HG03064 (cell line): ENCODE data around the gene POLR3B.
A peak's percentile ranks its signal among the peaks of the same experiment; 100 is the strongest.
"Not testable (repeated sequence)": the region's sequence is repeated elsewhere in the genome, so short reads cannot be mapped to it uniquely, and the experiment has no call there.

Experiments used
- ATAC-seq: cut with Tn5 transposase; IDR thresholded peaks from one replicate; pipeline ENCODE4 v1.9.1; 2021; ENCODE audit warnings: low read depth; ENCODE audit not compliant: unreplicated experiment

The POLR3B gene

GRCh38 chr12:106341086-106341877 lies 16.3 kb upstream of the POLR3B start:
- ATAC-seq, result no peak

DNA sequence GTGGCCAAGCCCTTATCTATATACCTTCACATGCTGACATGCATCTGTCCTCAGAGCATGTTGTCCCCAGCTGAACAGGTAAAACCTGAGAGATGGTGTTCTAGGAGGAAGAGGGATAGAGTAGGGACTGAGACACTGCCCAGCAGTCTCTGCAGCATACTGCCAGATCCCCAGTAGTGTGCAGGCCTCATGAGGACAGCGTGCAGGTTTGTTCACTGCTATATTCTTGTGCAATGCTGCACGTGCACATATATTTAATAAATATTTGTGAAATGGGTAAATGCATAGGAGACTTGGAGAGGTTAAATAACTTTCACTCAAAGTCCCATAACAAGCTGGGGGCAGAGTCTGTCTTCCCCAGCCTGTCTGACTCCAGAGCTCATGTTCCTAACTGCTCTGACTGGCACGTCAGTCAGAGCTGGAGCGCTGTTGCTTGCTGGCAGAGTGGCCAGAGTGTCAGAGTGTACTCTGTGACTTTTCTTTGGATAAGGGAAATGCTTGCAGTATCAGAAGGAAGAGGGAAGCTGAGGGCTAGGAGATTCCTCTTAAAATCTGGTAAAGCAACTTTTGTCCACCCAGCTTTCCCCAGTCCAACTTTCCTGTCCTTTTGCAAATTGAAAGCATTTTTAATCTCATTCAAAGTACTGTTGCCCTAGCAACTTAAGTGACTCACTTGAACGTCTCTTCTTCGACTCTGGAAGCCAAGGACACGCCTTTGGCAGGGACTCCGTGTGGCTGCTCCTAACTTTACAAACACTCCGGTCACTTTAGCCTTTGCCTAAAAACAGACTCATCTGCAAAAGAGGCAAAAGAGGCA lies 14.9 kb upstream of the POLR3B start:
- ATAC-seq, result no peak

GRCh38 chr12:106343214-106343528 lies 14.4 kb upstream of the POLR3B start:
- ATAC-seq, result no peak

- no peak for ATAC-seq
Observed at GRCh38 chr12:106344131-106344530, 13.4 kb upstream of the POLR3B start.

DNA sequence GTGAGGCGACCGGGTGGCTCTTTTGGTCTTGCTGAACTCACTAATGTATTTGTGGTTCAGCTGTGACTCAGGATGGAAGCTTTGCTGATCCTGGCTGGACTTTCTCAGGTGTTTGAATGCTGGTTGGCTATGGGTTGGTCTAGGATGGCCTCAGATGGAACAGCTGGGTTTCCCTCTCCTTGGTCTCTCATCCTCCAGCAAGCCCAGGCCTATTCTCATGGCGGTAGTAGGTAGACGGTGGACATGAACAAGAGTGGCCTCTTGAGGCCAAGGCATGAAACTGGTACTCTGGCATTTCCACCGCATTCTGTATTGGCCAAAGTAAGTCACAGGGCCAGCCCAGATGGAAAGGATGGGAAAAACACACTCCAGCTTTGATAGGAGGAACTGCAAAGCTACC lies 11.8 kb upstream of the POLR3B start:
- no peak for ATAC-seq

GRCh38 chr12:106348411-106348810 lies 9.1 kb upstream of the POLR3B start:
- ATAC-seq, result no peak

DNA sequence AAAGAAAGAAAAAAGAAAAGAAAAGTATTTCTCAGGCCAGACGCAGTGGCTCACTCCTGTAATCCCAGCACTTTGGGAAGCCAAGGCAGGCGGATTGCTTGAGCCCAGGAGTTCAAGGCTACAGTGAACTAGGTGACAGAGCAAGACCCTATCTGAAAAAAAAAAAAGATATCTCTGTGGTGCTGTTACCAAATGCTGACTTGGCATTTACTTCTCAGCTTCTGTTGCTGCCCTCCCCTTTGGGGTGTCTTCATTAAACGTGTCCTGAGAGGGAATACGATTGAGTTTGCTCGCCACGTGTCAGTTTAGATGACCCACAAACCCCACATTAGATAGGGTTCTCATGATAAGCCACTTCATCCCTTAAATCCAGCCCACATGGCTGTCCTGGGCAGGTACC lies 4.4 kb upstream of the POLR3B start:
- ATAC-seq, result no peak

DNA sequence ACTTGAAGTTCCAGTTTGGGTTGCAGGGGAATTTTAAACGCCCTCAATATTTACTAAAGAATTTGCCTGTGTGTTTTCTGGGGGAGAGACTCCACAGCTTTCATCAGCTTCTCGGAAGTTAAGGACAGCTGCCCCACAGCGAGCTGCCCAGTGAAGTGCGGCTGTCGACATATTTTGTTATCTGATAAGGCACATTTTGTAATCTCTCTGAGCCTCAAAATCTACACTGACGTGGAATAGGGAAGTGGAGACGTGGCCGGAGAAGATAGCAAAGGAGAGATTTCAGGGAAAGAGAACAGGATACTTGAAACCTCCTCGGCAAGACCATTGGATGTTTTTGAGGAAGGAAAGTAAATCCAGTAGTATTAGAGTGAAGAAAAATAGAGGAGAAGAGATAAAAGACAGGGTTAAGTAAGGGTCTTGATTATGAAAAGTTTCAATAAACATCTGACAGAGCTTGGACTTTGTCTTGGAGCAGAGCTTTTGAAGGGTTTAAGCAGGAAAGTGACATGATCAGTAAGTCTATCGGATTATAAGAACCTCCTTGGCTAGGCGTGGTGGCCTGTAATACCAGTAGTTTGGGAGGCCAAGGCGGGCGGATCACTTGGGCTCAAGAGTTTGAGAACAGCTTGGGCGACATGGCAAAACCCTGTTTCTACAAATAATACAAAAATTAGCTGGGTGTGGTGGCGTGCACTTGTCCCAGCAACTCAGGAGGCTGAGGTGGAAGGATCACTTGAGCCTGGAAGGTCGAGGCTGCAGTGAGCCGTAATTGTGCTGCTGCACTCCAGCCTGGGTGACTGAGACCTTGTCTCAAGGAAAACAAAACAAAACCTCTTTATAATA lies 1.1 kb downstream of the POLR3B start:
- peak; percentile 11 for ATAC-seq

GRCh38 chr12:106359646-106360399 lies 2.3 kb downstream of the POLR3B start:
- no peak for ATAC-seq

DNA sequence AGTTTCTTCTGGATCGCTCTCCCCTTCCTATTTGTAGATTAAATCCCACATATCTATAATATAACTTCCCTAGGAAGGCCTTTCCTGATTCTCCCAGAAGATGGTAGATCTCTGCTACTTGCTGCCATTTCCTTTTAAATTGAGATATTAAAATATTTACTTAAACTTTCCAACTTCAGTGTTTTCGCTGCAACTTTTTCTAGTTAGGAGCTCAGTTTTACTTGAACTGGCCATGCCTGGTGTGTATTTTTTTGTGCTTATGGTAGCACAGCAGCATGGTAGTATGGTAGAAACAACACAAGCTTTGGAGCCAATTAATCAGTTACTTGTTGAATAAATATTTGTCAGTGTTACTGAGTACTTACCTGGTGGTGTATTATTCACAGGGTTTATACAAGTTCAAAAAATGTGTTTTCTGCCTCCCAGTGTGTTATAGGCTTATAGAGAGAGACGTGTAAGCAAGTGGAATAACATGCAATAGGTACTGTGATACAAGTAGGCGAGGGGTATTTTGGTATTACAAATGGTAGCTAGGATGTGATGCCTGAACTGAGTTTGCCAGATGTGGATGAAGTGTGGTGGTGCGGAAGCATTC lies 2.9 kb downstream of the POLR3B start:
- no peak for ATAC-seq

- ATAC-seq, result no peak
Observed at GRCh38 chr12:106362971-106363370, 5.4 kb downstream of the POLR3B start.

GRCh38 chr12:106364261-106364660 lies 6.7 kb downstream of the POLR3B start:
- no peak for ATAC-seq

DNA sequence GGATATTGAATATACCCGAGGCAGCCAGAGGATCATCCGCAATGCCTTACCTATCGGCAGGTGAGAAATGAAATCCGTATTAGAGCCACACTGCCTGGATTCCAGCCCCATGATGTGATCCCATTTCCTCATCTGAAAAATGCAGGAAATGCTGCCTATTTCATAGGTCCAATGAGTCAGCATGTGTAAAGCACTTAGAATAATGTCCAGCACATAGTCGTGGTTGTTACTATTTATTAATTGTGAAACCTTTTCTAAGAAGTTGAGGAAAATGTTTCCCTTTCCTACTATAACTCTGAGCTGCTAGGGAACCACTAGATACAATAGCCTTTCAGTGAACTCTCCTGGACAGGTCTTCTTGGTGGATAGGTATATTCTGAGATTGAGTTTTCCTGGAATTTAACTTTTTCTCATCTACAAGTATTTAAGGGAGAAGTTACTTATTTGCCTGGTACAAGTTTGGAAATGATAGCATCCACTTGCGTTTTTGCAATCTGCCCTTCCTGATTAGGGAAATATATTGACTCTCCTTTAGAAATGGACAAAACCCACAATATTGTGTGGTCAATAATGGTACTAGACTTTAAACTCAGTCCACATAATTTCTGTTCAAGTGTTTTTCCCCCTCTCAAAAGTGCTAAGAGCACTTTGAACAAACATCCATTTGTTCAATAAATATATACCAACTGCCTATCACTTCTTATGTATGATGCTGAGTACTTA lies 12.2 kb downstream of the POLR3B start:
- no peak for ATAC-seq

DNA sequence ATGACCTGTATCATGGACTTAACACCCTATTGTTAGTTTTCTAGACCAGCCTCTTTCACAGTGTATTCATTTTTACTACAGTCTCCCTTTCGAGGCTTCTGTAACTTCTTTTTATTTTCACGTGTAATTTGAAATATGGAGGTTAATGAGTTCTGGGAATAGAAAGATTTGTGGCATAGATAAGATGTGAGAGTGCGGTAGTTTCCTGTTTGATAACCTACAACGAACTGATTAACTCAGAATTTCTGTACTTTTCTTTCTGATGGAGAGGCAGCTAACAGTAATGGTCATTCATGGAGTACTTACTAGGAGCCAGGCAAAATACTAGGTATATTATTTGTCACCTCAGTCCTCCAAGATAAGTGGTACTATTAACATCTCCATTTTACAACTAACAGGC lies 21.2 kb downstream of the POLR3B start:
- no peak for ATAC-seq

GRCh38 chr12:106380954-106381353 lies 23.4 kb downstream of the POLR3B start:
- ATAC-seq, result no peak

DNA sequence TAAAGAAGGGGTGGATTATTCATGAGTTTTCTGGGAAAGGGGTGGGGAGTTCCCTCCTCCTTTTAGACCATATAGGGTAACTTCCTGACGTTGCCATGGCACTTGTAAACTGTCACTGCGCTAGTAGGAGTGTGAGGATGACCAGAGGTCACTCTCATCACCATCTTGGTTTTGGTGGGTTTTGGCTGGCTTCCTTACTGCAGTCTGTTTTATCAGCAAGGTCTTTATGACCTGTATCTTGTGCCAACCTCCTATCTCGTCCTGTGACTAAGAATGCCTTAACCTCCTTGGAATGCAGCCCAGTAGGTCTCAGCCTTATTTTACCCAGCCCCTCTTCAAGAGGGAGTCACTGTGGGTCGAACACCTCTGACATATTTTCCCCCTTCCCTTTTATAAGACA lies 24.3 kb downstream of the POLR3B start:
- not testable (repeated sequence) for ATAC-seq

DNA sequence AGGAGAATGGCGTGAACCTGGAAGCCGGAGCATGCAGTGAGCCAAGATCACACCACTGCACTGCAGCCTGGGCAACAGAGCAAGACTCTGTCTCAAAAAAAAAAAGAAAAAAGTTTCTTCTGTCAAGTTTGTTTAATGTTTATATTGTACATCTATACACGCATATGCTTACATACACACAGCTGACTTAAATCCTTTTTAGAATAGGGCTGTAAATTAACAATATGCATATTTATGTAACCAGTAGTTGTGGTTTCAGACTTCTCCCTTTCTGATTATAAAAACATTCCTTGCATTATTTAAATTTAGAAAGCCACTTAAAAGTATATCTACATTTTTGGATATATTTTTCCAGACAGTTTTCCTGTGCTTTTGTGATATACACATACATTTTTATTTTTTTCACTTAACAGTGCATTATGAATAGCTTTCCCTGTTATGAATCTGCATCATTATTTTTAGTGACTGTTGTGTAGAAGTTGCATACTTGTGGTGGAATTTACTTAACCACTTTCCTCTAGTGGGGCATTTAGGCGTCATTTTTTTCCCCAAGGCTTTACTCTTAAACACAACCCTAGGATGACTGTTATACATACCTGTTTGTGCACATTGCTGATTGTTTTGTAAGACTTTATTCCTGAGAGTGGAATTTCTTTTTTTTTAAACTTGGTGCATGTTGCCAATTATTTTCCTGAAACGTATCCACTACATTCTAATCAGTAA lies 29.4 kb downstream of the POLR3B start:
- ATAC-seq, result no peak

GRCh38 chr12:106387848-106388377 lies 30.4 kb downstream of the POLR3B start:
- no peak for ATAC-seq

DNA sequence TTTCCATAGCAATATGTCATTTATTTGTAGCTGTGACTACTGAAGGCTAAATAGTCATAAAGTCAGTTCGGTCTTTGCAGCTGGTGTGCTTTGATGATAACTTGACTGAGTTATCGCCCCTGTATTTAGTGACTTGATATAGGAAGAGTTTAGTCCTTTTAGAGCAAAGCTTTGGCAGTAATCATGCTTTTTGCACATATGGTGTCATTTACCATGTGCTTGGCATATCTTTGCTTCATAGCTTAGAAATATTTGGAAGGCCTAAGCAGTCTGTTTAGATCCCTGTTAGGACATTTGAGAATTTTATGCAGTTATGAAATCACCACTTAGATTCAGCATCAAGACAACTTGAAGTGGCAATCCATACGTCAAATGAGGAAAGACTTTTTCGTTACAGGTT lies 31.6 kb downstream of the POLR3B start:
- ATAC-seq, result no peak
